ENCODE data around the gene RSRC1.

The RSRC1 gene

GRCh38 chr3:158563076-158563475 is 453.2 kb downstream of the RSRC1 start:
- H3K4me1 ChIP-seq (ENCODE audit: control insufficient read depth in 2 of 2, insufficient read depth in 1 of 2, low read depth in 1 of 2, low read length in 2 of 2) = no peaks in the 10 kb centered on the region

GRCh38 chr3:158565076-158565475 is 455.2 kb downstream of the RSRC1 start:
- Histone ChIP-seq H3K18ac (ENCODE audit: low read length) (no peak overlapping the region), H4K91ac (ENCODE audit: low read depth, low read length, poor library complexity) (no peak overlapping the region), H3K36me3 (replicated peaks in 1 of 2; ENCODE audit: control insufficient read depth in 2 of 2, insufficient read depth in 2 of 2, low read length in 2 of 2) (no peaks in the 10 kb centered on the region), H3K4me3 (ENCODE audit: low read length in 2 of 2) (no peak overlapping the region), H3K27ac (replicated peaks; ENCODE audit: low read length) (no peak overlapping the region), H4K8ac (ENCODE audit: low read depth, low read length) (no peak overlapping the region), H3K9me3 (replicated peaks in 1 of 2; ENCODE audit: control insufficient read depth in 2 of 2, insufficient read depth in 1 of 2, low read depth in 1 of 2, low read length in 2 of 2) (no peaks in the 10 kb centered on the region), H3K4ac (ENCODE audit: low read length) (no peak overlapping the region), H2AFZ (ENCODE audit: low read length) (no peak overlapping the region), H3K23ac (ENCODE audit: low read depth, low read length, poor library complexity) (no peak overlapping the region), H3K9ac (ENCODE audit: low read depth, low read length, poor library complexity) (no peak overlapping the region), H2AK5ac (ENCODE audit: low read depth, low read length) (no peak overlapping the region), H3K4me2 (ENCODE audit: insufficient read depth, low read length, poor library complexity, severe bottlenecking) (no peak overlapping the region), H2BK5ac (ENCODE audit: low read length) (no peak overlapping the region), H2BK120ac (ENCODE audit: low read depth, low read length) (no peak overlapping the region), H3K4me1 (ENCODE audit: control insufficient read depth in 2 of 2, insufficient read depth in 1 of 2, low read depth in 1 of 2, low read length in 2 of 2) (no peaks in the 10 kb centered on the region), H3K27me3 (ENCODE audit: control insufficient read depth in 3 of 3, insufficient read depth in 3 of 3, low read depth in 1 of 3, low read length in 3 of 3) (peaks cover 0 to 23% (median 0%) of the 10 kb centered on the region in 3 experiments), H3K14ac (ENCODE audit: low read length) (no peak overlapping the region), H3K79me1 (ENCODE audit: low read depth, low read length) (no peaks in the 10 kb centered on the region), H2BK15ac (ENCODE audit: low read length) (no peak overlapping the region), H2BK12ac (ENCODE audit: low read length) (no peak overlapping the region)
- no CpG with 5 or more reads among the region's 6 CpGs for WGBS, 2 donors (ENCODE audit: extremely low coverage in 2 of 2, insufficient read length in 2 of 2, insufficient replicate concordance in 1 of 2)
- no peak for DNase-seq (ENCODE audit: low spot score)

More at GRCh38 chr3:158563076-158563475, 453.2 kb downstream of the RSRC1 start:
- H3K23ac ChIP-seq (ENCODE audit: low read depth, low read length, poor library complexity) = no peak overlapping the region
- H3K79me1 ChIP-seq (ENCODE audit: low read depth, low read length) = no peaks in the 10 kb centered on the region
- H3K18ac ChIP-seq (ENCODE audit: low read length) = no peak overlapping the region
- H2AK5ac ChIP-seq (ENCODE audit: low read depth, low read length) = no peak overlapping the region
- no peak overlapping the region for H4K91ac ChIP-seq (ENCODE audit: low read depth, low read length, poor library complexity)
- H3K27me3 ChIP-seq (ENCODE audit: control insufficient read depth in 3 of 3, insufficient read depth in 3 of 3, low read depth in 1 of 3, low read length in 3 of 3) = peaks cover 0 to 14% (median 0%) of the 10 kb centered on the region in 3 experiments
- H3K36me3 ChIP-seq (replicated peaks in 1 of 2; ENCODE audit: control insufficient read depth in 2 of 2, insufficient read depth in 2 of 2, low read length in 2 of 2) = no peaks in the 10 kb centered on the region
- no peak overlapping the region for H2BK15ac ChIP-seq (ENCODE audit: low read length)
- no peak overlapping the region for H2BK5ac ChIP-seq (ENCODE audit: low read length)
- no peak overlapping the region for H3K4me3 ChIP-seq (ENCODE audit: low read length in 2 of 2)
- no peaks in the 10 kb centered on the region for H3K9me3 ChIP-seq (replicated peaks in 1 of 2; ENCODE audit: control insufficient read depth in 2 of 2, insufficient read depth in 1 of 2, low read depth in 1 of 2, low read length in 2 of 2)
- DNase-seq (ENCODE audit: low spot score) = no peak
- no peak overlapping the region for H3K4ac ChIP-seq (ENCODE audit: low read length)
- no peak overlapping the region for H2BK120ac ChIP-seq (ENCODE audit: low read depth, low read length)
- no peak overlapping the region for H2AFZ ChIP-seq (ENCODE audit: low read length)
- no peak overlapping the region for H3K4me2 ChIP-seq (ENCODE audit: insufficient read depth, low read length, poor library complexity, severe bottlenecking)
- no peak overlapping the region for H2BK12ac ChIP-seq (ENCODE audit: low read length)
- H3K27ac ChIP-seq (replicated peaks; ENCODE audit: low read length) = no peak overlapping the region
- H3K14ac ChIP-seq (ENCODE audit: low read length) = no peak overlapping the region
- H4K8ac ChIP-seq (ENCODE audit: low read depth, low read length) = no peak overlapping the region
- no peak overlapping the region for H3K9ac ChIP-seq (ENCODE audit: low read depth, low read length, poor library complexity)

- Histone ChIP-seq H4K91ac (ENCODE audit: low read depth, low read length, poor library complexity) (no peak overlapping the region), H3K36me3 (replicated peaks in 1 of 2; ENCODE audit: control insufficient read depth in 2 of 2, insufficient read depth in 2 of 2, low read length in 2 of 2) (no peaks in the 10 kb centered on the region), H3K79me1 (ENCODE audit: low read depth, low read length) (no peaks in the 10 kb centered on the region), H3K23ac (ENCODE audit: low read depth, low read length, poor library complexity) (no peak overlapping the region), H2AFZ (ENCODE audit: low read length) (no peak overlapping the region), H3K14ac (ENCODE audit: low read length) (no peak overlapping the region), H2AK5ac (ENCODE audit: low read depth, low read length) (no peak overlapping the region), H3K4ac (ENCODE audit: low read length) (no peak overlapping the region), H2BK5ac (ENCODE audit: low read length) (no peak overlapping the region), H3K4me1 (ENCODE audit: control insufficient read depth in 2 of 2, insufficient read depth in 1 of 2, low read depth in 1 of 2, low read length in 2 of 2) (peaks cover 2 to 5% of the 10 kb centered on the region in 2 donors), H3K4me2 (ENCODE audit: insufficient read depth, low read length, poor library complexity, severe bottlenecking) (no peak overlapping the region), H4K8ac (ENCODE audit: low read depth, low read length) (no peak overlapping the region), H3K27ac (replicated peaks; ENCODE audit: low read length) (no peak overlapping the region), H2BK12ac (ENCODE audit: low read length) (no peak overlapping the region), H2BK15ac (ENCODE audit: low read length) (no peak overlapping the region), H3K4me3 (ENCODE audit: low read length in 2 of 2) (no peak overlapping the region), H3K9me3 (replicated peaks in 1 of 2; ENCODE audit: control insufficient read depth in 2 of 2, insufficient read depth in 1 of 2, low read depth in 1 of 2, low read length in 2 of 2) (no peaks in the 10 kb centered on the region), H3K9ac (ENCODE audit: low read depth, low read length, poor library complexity) (no peak overlapping the region), H3K18ac (ENCODE audit: low read length) (no peak overlapping the region), H3K27me3 (ENCODE audit: control insufficient read depth in 3 of 3, insufficient read depth in 3 of 3, low read depth in 1 of 3, low read length in 3 of 3) (peaks cover 0 to 23% (median 0%) of the 10 kb centered on the region in 3 experiments), H2BK120ac (ENCODE audit: low read depth, low read length) (no peak overlapping the region)
- no peak for DNase-seq (ENCODE audit: low spot score)
- WGBS, 2 donors (ENCODE audit: extremely low coverage in 2 of 2, insufficient read length in 2 of 2, insufficient replicate concordance in 1 of 2) = no CpG with 5 or more reads among the region's 3 CpGs
Observed at GRCh38 chr3:158568784-158569183, 458.9 kb downstream of the RSRC1 start.

GRCh38 chr3:158569794-158570193 is 459.9 kb downstream of the RSRC1 start:
- no peak overlapping the region for H2BK12ac ChIP-seq (ENCODE audit: low read length)
- no peak overlapping the region for H3K4ac ChIP-seq (ENCODE audit: low read length)
- no peak overlapping the region for H2AFZ ChIP-seq (ENCODE audit: low read length)
- no peak overlapping the region for H3K4me3 ChIP-seq (ENCODE audit: low read length in 2 of 2)
- H2BK15ac ChIP-seq (ENCODE audit: low read length) = no peak overlapping the region
- H3K27me3 ChIP-seq (ENCODE audit: control insufficient read depth in 3 of 3, insufficient read depth in 3 of 3, low read depth in 1 of 3, low read length in 3 of 3) = peaks cover 0 to 23% (median 0%) of the 10 kb centered on the region in 3 experiments
- no peaks in the 10 kb centered on the region for H3K9me3 ChIP-seq (replicated peaks in 1 of 2; ENCODE audit: control insufficient read depth in 2 of 2, insufficient read depth in 1 of 2, low read depth in 1 of 2, low read length in 2 of 2)
- H3K9ac ChIP-seq (ENCODE audit: low read depth, low read length, poor library complexity) = no peak overlapping the region
- H4K8ac ChIP-seq (ENCODE audit: low read depth, low read length) = no peak overlapping the region
- H3K18ac ChIP-seq (ENCODE audit: low read length) = no peak overlapping the region
- WGBS, 2 donors (ENCODE audit: extremely low coverage in 2 of 2, insufficient read length in 2 of 2, insufficient replicate concordance in 1 of 2) = no CpG with 5 or more reads among the region's 3 CpGs
- H3K36me3 ChIP-seq (replicated peaks in 1 of 2; ENCODE audit: control insufficient read depth in 2 of 2, insufficient read depth in 2 of 2, low read length in 2 of 2) = no peaks in the 10 kb centered on the region
- H2AK5ac ChIP-seq (ENCODE audit: low read depth, low read length) = no peak overlapping the region
- no peak overlapping the region for H2BK5ac ChIP-seq (ENCODE audit: low read length)
- no peak overlapping the region for H3K14ac ChIP-seq (ENCODE audit: low read length)
- DNase-seq (ENCODE audit: low spot score) = no peak
- no peak overlapping the region for H4K91ac ChIP-seq (ENCODE audit: low read depth, low read length, poor library complexity)
- H3K79me1 ChIP-seq (ENCODE audit: low read depth, low read length) = no peaks in the 10 kb centered on the region
- peaks cover 2 to 5% of the 10 kb centered on the region in 2 donors for H3K4me1 ChIP-seq (ENCODE audit: control insufficient read depth in 2 of 2, insufficient read depth in 1 of 2, low read depth in 1 of 2, low read length in 2 of 2)
- H3K4me2 ChIP-seq (ENCODE audit: insufficient read depth, low read length, poor library complexity, severe bottlenecking) = no peak overlapping the region
- H3K23ac ChIP-seq (ENCODE audit: low read depth, low read length, poor library complexity) = no peak overlapping the region
- no peak overlapping the region for H3K27ac ChIP-seq (replicated peaks; ENCODE audit: low read length)
- no peak overlapping the region for H2BK120ac ChIP-seq (ENCODE audit: low read depth, low read length)

All from neuronal stem cell (in vitro differentiated cells).